Fibroblast of pulmonary artery (primary cell): ENCODE results near the gene DNAI2.

Experiments used
- DNase-seq: peaks from one replicate; pipeline ENCODE4 v3.0.0-alpha.2; 2010; ENCODE audit warnings: low read depth
- H3K4me3 ChIP-seq: replicated peaks from 2 replicates; pipeline ENCODE4 v1.5.1; 2011; ENCODE audit warnings: low read depth, mild to moderate bottlenecking, control low read depth, low read length, moderate library complexity
- CTCF ChIP-seq: IDR thresholded peaks from 2 replicates; pipeline ENCODE4 v1.5.1; 2011; ENCODE audit warnings: mild to moderate bottlenecking, control low read depth, low read length, inconsistent platforms; ENCODE audit errors: missing control alignments

DNAI2 gene

GRCh38 chr17:74304184-74304583, 30.1 kb downstream of the DNAI2 start:
- no peak for DNase-seq
- no peak overlapping the region for H3K4me3 ChIP-seq
- no peak for TF ChIP-seq CTCF

- TF ChIP-seq CTCF = peak; percentile 1
- no peak for DNase-seq
- no peak overlapping the region for H3K4me3 ChIP-seq
Observed at GRCh38 chr17:74305865-74306654, 32.0 kb downstream of the DNAI2 start.

GRCh38 chr17:74307984-74308773, 34.1 kb downstream of the DNAI2 start:
- no peak for TF ChIP-seq CTCF
- peak; percentile 43 for DNase-seq
- no peak overlapping the region for H3K4me3 ChIP-seq

DNA sequence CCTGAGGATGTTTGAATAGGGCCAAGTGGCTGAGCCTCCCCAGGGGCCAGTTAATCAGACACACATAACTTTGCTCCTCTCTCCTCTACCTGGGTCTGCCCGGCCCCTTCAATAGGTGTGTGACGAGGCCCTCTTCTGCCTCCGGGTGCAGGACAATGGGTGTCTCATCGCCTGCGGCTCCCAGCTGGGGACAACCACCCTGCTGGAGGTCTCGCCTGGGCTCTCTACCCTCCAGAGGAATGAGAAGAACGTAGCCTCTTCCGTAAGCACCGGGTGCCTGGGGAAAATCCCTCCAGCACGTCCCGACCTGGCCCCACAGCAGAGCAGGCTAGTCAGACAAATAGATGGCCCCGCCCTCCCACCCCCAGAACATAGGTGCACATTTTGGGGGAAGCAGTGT, 35.9 kb downstream of the DNAI2 start:
- no peak for TF ChIP-seq CTCF
- no peak overlapping the region for H3K4me3 ChIP-seq
- DNase-seq = no peak

- TF ChIP-seq CTCF = no peak
- DNase-seq = no peak
- no peak overlapping the region for H3K4me3 ChIP-seq
Observed at GRCh38 chr17:74314877-74315276, 40.8 kb downstream of the DNAI2 start.

DNA sequence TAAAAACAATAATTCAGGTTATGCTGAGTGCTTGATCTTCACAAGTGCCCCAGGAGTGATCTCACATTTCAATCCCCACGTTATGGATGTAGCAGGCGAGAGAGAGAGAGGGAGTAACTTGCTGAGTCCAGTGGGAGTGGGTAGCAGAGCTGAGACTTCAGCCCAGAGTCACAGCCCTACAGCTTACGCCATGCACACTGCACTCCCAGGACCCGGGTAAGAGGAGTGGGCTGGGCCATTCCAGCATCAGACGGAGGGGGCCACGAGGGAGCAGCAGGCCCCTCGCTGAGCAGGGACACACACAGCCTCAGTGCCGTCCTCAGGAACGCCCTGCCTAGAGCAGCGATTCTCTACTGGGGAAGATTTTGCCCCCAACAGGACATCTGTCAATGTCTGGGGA, 42.2 kb downstream of the DNAI2 start:
- TF ChIP-seq CTCF = no peak
- no peak for DNase-seq

More for the DNA sequence above, 42.2 kb downstream of the DNAI2 start:
- H3K4me3 ChIP-seq = no peak overlapping the region
